Measurements from ENCODE around the gene IKZF5. TPM values are rescaled to one million over a fixed set of nuclear protein-coding genes. Genes with fewer than 3 reads are reported as not detected.

The IKZF5 gene, protein sequence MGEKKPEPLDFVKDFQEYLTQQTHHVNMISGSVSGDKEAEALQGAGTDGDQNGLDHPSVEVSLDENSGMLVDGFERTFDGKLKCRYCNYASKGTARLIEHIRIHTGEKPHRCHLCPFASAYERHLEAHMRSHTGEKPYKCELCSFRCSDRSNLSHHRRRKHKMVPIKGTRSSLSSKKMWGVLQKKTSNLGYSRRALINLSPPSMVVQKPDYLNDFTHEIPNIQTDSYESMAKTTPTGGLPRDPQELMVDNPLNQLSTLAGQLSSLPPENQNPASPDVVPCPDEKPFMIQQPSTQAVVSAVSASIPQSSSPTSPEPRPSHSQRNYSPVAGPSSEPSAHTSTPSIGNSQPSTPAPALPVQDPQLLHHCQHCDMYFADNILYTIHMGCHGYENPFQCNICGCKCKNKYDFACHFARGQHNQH
- total RNA-seq: 11.6 and 14.6 TPM in 2 replicates
- long read RNA-seq, full-length matches to known transcripts: 16 of 27 reads
- long read RNA-seq, partial matches to known transcripts: 1 of 27 reads
- long read RNA-seq, other reads (novel, unspliced or antisense): 10 of 27 reads

DNA sequence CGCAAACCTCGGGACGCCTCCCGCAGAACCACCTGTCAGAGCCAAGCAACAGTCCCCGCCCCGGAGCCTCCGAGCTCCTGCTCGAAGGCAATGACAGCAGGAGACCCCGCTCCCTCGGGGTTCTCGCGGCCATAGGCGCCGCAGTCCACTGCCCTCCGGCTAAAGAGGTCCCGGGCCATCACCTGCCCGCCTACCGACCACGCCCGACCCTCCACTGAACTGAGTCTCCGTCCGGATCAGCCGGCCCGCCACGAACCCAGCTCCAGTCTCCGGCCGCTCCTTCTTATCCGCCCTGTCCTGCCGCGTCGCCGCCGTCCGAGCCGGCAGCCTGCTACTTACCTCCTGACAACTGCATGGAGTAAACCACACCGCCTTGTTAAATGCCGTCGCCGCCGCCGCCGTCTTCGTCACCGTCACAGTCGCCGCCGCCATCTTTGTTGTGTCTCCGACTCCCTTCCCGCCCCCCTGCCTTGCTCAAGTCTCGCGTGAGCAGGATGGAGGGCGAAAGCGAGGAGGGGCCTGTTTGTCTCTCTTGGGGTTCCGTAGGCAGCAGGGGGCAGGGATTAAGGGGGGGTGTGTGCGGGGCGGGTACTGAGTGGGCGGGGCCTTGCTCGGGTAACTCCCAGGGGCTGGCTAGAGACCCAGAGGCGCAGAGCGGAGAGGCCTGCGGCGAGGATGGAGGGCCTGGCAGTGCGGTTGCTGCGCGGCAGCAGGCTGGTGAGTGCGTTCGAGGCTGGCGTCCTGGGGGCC lies at the start of gene IKZF5, which contains the start of gene ACADSB:
IKZF5 (minus strand) TSS at position 441 of the 750 bp plus-strand sequence. CDS start 10,170 bp downstream, outside the sequence.
ACADSB (plus strand) TSS at position 652 of the 750 bp plus-strand sequence; CDS start at position 676, 24 bp downstream.
- H3K4me1 Mint-ChIP-seq (ENCODE audit: low read depth): peaks cover 30% of the 10 kb centered on the region
- TF ChIP-seq, protein P1, sequence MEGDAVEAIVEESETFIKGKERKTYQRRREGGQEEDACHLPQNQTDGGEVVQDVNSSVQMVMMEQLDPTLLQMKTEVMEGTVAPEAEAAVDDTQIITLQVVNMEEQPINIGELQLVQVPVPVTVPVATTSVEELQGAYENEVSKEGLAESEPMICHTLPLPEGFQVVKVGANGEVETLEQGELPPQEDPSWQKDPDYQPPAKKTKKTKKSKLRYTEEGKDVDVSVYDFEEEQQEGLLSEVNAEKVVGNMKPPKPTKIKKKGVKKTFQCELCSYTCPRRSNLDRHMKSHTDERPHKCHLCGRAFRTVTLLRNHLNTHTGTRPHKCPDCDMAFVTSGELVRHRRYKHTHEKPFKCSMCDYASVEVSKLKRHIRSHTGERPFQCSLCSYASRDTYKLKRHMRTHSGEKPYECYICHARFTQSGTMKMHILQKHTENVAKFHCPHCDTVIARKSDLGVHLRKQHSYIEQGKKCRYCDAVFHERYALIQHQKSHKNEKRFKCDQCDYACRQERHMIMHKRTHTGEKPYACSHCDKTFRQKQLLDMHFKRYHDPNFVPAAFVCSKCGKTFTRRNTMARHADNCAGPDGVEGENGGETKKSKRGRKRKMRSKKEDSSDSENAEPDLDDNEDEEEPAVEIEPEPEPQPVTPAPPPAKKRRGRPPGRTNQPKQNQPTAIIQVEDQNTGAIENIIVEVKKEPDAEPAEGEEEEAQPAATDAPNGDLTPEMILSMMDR (IDR thresholded peaks at IDR 0.05; ENCODE audit: unreplicated experiment): no peak
- H3K27ac Mint-ChIP-seq: peak within 1 kb of the TSS; percentile 99
- peaks cover 8% of the 10 kb centered on the region for H3K36me3 Mint-ChIP-seq (ENCODE audit: insufficient read depth)
- H3K27me3 Mint-ChIP-seq: no peaks in the 10 kb centered on the region
- peak; percentile 93 for DNase-seq (ENCODE audit: low spot score, unreplicated experiment)
- H3K4me3 Mint-ChIP-seq (ENCODE audit: low read depth): peak within 1 kb of the TSS; percentile 94
- H3K9me3 Mint-ChIP-seq (ENCODE audit: low read depth): no peaks in the 10 kb centered on the region

DNA sequence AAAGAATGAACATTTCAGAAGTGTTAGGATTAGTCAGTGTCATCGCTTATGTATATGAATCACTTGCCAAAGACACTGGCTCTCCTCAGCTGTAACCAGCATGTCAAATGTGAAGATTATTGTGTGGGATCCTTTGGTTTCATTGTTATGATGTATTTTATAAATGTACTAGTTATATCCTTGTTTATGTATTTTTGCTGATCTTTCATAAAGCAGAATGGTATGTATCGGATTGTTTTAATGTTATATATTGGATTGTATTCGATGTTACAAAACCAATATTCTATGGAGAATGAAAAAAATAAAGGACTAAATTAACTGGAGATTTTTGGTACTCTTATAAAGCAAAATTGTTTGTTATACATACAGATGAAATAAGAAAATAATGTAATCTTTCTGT lies 49.4 kb upstream of the IKZF5 start:
- no peak for DNase-seq (ENCODE audit: low spot score, unreplicated experiment)
- no peak overlapping the region for H3K4me3 Mint-ChIP-seq (ENCODE audit: low read depth)
- peaks cover 3% of the 10 kb centered on the region for H3K27me3 Mint-ChIP-seq
- no peak overlapping the region for H3K27ac Mint-ChIP-seq
- TF ChIP-seq, protein P1 (IDR thresholded peaks at IDR 0.05; ENCODE audit: unreplicated experiment): no peak
- H3K4me1 Mint-ChIP-seq (ENCODE audit: low read depth): no peaks in the 10 kb centered on the region
- no peaks in the 10 kb centered on the region for H3K9me3 Mint-ChIP-seq (ENCODE audit: low read depth)
- peaks cover 16% of the 10 kb centered on the region for H3K36me3 Mint-ChIP-seq (ENCODE audit: insufficient read depth)

DNA sequence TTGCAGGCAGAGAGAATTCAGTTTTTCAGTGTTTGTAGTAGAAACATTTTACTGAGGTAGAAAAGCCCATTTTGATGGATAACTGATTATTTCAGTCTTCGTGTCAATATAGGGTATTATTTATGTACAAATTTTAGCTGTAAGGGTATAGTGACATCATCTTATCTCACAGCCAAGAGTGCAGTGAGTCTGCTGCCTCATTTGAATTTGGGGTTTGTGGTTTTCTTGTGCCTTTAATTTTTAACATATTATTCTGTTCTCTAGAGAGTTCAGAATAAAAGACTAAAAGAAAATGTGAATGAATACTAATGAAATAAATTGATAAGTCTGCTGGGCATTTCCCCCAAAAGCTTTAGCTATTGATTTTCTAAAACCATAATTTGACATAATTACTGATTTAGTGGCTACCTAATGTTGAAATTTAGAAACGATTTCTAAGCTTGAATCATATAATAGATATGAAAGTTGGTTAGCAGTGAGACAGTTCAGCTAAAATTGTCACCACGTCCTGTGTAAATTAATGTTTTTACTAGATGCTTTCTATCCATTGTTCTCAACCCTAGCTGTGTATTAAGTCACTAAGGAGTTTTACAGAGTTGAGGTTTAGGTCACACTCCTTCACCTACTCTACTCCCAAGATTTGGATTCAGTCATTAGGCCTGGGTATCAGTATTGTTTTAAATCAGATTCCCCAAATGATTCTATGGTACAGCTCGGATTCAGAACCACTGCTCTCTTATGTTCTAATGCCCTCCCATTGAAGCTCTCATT lies 37.6 kb upstream of the IKZF5 start:
- Mint-ChIP-seq H3K27ac (no peak overlapping the region), H3K4me1 (ENCODE audit: low read depth) (no peaks in the 10 kb centered on the region), H3K4me3 (ENCODE audit: low read depth) (no peak overlapping the region), H3K36me3 (ENCODE audit: insufficient read depth) (peaks cover 16% of the 10 kb centered on the region), H3K27me3 (no peaks in the 10 kb centered on the region), H3K9me3 (ENCODE audit: low read depth) (no peaks in the 10 kb centered on the region)
- DNase-seq (ENCODE audit: low spot score, unreplicated experiment): no peak
- TF ChIP-seq, protein P1 (IDR thresholded peaks at IDR 0.05; ENCODE audit: unreplicated experiment): no peak

DNA sequence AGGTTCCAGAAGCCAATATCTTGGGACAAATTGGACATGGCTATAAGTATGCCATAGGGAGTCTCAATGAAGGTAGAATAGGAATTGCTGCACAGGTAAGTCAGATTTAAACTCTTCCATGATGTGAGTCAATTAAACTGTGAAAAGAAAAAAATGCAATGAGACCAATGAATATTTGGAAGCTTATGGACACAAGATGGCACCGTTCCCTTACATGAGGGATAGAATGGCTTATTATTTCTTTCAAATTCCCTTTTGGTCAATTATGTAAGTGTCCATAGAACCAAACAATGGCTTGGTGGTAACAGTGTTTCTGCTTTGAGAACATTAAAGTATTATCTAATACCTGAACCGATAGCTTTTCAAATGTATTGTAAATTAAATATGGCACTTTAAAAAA lies 35.8 kb upstream of the IKZF5 start:
- Mint-ChIP-seq H3K27me3 (no peaks in the 10 kb centered on the region), H3K4me3 (ENCODE audit: low read depth) (no peak overlapping the region), H3K4me1 (ENCODE audit: low read depth) (no peaks in the 10 kb centered on the region), H3K27ac (no peak overlapping the region), H3K36me3 (ENCODE audit: insufficient read depth) (peaks cover 7% of the 10 kb centered on the region), H3K9me3 (ENCODE audit: low read depth) (no peaks in the 10 kb centered on the region)
- TF ChIP-seq, protein P1 (IDR thresholded peaks at IDR 0.05; ENCODE audit: unreplicated experiment): peak; percentile 29
- DNase-seq (ENCODE audit: low spot score, unreplicated experiment): no peak

Measured in progenitor cell of endocrine pancreas (in vitro differentiated cells).